Stimulated activated CD4-positive, alpha-beta T cell treated with anti-CD3 and anti-CD28 coated beads, Interleukin-4, amount 100 ng/mL, for 1 hour (primary cell): ENCODE measurements around the gene GPR45.

Source experiments
- DNase-seq: peaks from one replicate; pipeline ENCODE4 v3.0.0-alpha.2; 2020

The GPR45 gene

DNA sequence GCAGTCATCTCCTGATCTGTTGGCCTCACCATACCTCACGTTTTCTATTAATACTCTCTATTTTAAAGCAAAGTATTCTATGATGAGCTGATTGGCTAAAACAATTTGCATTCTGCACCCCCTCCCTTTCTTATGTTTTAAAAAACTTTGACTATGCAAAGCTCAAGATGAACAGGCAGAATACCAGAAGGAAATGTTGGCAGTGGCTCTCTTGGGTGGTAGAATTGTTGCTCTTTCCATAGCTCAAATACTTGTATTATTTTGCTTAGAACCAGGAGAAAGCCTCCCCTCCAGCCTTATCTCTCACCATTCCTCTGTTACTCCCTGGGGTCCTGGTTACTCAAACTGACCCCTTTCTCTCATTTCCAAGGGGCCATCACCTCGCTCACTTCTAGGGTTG is 14.4 kb downstream of the GPR45 start:
- DNase-seq, result no peak

DNA sequence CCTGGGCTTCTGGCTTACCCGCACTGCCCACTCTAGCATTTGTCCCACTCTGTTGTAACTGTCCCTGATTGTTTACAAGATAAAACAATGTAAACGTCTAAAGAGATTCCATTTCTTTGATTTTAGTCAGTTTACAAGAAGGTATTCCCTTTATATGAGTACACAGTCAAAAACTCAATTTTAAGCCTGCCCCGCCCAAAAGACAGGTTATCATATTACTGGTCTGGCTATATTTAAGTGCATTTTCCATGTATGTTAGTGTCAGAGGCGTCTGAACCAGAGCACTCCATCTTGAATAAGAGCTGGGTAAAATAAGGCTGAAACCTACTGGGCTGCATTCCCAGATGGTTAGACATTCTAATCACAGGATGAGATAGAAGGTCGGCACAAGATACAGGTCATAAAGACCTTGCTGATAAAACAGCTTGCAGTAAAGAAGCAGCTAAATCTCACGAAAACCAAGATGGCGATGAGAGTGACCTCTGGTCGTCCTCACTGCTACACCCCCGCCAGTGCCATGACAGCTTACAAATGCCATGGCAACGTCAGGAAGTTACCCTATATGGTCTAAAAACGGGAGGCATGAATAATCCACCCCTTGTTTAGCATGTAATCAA is 15.0 kb downstream of the GPR45 start:
- no peak for DNase-seq

DNA sequence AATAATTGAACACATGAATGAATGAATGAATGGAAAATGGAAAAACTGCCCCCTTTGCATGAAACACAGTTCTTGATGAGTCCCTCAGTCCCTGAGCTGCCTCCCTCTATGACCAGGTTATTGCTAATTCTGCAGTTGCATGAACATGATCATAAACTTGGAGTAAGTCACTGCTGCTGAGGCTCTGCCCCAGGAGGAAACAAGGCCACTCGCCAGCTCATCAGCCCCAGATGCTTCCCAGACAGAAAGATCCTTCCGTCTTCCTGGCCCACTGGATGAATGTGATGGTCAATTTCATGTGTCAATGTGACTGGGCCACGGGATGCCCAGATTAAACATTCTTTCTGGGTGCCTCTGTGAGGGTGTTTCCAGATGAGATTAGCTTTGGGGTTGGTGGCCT is 16.4 kb downstream of the GPR45 start:
- DNase-seq, result no peak

DNA sequence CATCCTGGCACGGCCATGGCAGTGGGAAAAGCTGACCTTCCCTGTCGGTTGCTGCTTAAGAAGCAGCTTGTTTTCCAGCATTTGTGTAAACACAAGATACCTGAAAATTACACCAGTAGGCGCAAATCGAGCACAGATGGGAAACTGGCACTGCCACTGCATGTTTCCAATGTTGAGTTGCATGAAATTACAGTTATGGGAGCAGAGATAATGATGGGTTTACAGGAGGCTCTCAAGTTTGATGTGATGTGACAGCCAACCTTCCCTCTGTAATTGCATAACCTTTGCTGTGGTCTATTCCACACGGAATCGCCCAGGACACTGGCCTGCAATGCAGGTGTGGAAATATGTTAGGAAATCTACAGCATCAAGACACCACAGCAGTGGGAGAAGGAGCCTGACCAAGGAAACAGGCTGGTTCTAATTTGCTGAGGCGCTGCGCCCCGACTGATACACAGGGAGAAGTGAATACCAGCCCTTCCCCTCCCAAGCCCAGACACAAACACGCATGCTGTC is 17.4 kb downstream of the GPR45 start:
- no peak for DNase-seq

DNA sequence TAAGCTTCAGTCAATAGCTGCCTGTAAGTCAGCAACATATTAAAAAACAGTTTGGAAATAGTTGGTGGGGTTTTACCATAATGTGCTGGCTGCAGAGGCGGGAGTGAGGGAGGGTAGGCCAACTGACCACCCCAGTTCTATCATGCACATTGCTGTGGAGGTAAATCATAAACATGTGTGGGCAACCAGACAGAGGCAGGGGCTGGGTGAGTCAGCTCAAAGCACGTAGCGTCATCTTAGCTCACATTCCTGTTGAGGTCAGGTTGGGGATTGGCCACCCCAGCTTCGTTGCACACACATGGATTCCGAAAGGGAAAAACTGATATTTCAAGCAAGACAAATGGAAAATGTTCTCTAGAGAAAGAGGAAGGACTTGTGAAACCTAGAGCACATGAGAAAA is 19.5 kb downstream of the GPR45 start:
- DNase-seq, result no peak

DNA sequence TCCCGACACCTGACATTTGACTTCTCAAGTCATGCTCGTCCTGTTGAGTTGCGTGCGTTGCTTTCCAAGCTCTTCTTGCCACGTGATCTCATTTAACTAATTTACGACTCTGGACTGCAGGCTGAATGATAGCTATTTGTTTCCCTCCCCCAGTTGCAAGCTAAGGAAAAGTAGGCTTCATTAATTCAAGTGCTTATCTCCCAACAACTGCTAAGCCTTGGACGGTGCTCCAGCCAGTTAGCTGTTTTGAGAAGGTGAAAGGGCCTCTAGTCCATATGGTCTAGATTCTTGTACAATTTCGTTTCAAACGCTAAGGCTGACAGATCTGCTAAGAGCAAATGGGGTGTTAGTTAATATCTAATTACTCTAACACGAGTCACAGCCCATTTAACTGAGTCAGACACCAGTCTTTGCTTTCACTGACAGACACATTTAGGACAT is 21.1 kb downstream of the GPR45 start:
- no peak for DNase-seq

DNA sequence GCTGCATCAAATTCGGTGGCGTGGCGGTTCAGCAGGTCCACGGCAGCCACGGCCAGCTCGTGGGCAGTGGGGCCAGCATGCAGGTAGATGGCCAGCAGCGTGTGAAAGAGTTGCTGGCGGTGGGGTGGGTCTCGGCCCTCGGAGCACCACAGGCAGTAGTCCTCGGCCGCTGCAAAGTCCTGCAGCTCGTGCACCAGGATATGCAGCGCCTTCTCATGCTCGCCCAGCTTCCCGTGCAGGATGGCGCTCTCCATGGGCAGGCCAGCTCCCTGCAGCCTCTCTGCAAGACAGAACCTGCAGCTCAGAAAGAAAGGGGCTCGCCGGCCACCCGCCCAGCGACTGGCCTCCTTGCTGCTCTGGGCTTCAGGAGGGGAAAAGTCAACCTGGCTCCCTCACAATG is 27.9 kb downstream of the GPR45 start:
- DNase-seq, result no peak

DNA sequence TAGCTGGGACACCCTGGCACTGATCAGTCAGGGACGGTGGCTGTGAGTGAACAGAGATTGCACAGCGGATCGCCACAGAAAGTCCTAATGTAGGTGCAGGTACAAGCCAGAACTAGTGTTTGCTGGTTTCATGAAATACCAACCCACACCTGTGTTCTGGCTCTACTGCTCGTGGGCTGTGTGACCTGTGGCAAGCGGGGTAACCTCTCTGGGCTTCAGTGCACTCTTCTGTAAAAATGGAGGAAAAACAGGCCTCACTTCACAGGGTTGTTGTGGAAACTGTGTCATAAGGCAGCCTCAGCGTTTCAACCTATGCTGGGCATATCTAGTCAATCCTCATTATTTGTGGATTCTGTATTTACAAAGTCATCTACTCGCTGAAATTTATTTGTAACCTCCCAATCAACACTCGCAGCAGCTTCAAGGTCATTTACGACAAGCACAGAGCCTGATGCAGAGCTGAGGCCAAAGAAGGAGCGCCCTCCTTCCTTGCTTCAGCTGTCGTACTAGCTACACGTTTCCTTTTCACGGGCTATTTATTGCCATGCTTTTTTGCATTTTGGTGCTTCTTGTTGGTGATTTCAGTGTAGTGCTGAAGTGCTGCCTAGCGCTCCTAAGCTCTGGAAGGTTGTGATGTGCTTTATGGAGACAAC is 30.0 kb downstream of the GPR45 start:
- DNase-seq, result no peak

DNA sequence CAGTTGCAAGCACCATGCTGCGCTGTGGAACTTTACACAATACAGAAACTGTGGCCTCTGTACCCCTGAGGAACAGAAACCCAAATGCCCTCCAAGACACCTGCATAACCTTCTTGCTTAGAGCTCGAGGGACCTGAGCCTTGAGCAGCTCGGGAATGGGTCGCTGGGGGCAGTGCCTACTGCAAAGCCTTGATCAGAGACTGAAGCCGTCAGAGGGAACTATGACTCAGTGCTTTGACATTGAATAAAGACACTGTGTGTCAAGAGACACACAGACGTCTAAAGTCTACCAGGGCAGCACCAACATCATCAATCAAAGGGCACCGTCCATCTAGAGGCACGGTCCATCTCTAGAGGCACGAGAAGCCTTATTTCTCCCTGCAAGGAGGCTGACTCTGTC is 30.6 kb downstream of the GPR45 start:
- no peak for DNase-seq

DNA sequence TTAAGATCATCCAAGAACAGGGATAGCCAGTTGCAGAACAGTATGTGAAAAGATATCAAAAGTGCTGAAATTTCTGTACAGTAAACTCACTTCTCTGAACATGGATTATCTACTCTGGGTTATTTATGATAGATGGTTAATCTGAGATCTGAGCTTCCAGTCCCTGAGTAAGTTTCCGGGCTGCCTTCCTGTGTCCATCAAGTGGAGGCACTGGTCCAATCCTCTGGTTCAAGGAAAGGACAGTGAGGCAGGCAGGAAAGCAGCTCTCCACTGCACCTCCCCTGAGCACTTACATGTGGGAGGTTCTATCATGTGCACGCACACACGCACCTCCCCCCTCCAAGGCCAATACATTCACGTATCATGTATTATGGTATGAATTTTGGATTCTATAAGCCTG is 32.5 kb downstream of the GPR45 start:
- DNase-seq, result no peak

DNA sequence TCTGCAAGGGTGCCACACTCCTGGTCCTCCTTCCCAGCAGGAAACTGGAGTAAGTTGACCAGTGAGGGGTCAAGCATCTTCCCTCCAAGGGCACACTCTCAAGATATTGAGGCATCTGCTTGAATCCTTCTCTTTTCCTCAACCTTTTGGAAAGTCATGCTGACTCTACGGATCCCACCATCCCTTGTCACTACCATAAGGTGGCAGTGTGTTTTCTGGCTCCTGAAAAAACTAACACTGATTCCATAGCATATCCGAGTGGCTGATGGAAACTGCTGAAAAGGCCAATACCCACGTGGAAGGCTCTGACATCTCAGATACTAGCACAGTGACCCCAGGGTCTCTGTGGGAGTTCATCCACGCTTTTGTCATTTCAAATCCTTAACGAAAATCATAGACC is 37.1 kb downstream of the GPR45 start:
- DNase-seq, result no peak

DNA sequence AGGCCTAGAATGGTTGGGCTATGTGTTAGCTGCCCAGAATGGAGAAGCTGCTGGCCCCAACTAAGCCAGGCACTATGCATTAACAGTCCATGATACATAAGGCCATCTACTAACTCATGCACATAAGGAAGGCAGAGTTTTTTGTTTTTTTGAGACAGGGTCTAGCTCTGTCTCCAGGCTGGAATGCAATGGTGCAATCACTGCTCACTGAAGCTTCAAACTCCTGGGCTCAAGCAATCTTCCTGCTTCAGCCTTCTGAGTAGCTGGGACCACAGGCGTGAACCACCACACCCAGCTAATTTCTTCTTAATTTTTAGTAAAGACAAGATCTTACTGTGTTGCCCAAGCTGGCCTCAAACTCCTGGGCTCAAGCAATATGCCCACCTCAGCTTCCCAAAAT is 37.6 kb downstream of the GPR45 start:
- no peak for DNase-seq

DNA sequence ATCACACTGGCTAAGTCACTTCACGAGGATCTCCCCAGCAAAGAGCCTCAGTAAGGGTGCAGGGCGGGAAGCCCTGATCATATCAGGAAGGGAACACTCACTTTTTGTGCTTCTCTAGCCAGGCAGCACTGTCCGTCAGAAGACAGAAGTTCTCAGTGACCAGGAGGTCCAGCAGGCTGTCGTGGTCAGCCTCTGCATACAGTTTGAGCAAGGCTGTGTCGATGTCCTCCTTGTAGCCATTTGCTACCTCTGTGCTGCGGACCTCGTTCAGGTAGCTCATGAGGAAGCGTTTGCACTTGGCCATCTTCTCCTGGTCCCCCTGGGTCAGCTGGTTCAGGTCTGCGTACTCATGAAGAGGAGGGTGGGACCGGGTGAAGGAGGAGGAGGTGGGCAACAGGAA is 38.7 kb downstream of the GPR45 start:
- DNase-seq, result no peak

DNA sequence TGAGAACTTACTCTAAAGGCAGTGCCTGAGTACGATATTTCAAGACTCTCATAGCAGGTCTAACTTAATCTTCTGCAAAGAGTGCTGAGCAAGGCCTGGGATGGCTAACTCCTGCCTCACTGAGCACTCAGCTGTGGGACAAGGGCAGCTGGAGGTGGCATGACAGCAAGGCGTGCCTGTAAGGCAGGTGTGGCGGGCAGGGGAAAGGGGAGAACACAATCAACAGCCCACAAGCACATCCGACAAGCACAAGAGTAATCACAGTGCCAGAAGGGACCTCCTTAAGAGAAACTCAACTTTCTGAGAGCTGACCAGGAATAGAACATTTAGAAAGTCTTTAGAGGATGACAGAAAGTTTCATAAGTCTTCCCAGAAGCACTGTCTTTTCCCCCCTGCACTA is 42.0 kb downstream of the GPR45 start:
- DNase-seq, result no peak

DNA sequence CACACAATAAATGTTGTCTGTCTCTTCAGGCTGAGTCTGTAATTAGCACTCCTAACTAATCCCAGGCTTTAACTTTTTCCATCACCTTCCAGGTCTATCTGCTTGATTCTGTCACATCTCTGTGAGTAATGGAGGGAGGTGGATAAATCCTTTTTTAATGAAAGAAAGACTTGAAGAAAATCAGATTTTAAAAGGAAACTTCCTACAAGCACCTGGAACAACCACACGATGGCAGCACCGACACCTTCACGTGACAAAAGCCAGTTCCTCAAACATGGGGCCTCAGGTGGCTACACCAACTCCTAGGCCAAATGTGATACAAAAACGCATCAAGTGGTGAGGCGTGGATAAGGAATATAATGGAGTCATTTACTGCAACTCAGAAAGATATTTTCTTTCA is 46.1 kb downstream of the GPR45 start:
- DNase-seq, result peak; percentile 15

DNA sequence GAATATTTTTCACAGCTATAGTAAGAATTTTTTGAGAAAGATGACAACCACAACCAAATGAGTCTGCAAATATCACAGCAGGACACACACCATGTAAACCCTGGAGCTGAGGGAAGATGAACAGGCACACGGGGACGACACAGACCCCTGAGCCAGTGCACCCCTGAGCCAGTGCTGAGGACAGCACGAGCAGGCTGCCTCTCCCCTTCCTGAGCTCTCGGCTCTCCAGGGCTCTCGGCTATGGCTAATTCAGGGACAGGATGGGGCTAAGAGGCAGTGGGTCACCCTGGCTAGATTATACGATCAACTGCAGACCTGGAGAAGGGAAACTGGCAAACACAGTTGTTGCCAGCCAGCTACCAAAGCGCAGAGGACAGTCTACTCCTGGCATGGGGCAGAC is 46.6 kb downstream of the GPR45 start:
- no peak for DNase-seq

DNA sequence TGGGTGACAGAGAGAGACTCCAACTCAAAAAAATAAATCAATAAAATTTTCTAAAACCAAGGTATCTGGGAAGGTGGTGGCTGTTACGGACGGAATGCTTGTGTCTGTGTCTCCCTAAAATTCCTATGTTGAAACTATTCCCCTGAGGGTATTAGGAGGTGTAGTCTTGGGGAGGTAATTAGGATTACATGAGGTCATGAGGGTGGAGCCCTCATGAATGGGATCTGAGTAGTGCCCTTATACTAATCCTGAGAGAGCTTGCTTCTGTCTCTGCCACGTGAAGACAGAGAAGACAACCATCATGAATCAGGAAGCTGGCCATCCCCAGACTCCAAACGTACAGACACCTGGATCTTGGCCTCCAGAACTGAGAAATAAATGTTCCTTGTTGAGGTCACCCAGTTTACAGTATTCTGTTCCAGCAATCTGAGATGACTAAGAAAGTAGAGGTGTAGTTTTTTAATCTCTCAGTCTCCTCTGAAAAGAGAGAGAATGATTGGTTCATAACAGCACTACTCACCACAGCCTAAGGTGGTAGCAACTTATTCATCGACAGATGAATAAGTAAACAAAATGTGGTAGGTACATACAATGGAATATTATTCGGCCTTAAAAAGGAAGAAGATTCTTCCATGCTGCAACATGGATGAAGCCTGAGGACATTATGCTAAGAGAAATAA is 49.6 kb downstream of the GPR45 start:
- DNase-seq, result no peak

DNA sequence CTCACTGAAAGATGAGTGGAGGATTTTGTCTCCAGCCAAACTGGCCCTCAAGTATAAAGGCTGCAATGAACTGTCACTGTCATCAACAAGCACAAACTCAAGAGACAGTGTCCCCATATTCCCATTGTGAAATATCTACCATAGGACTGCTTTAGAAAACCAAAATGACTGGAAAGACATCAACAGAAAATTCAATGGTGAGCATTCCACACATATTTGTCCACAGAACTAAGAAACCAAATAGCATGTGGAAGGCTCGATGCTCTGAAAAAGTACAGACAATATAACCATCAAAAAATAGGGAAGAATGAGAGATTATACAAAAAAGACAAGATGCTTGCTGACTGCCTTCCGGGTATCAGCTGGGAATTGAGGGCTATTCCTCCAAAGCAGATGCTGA is 50.4 kb downstream of the GPR45 start:
- no peak for DNase-seq
